GM20431 (cell line): ENCODE results near the gene FAM118A.
"Not testable (repeated sequence)": the region's sequence is repeated elsewhere in the genome, so short reads cannot be mapped to it uniquely, and the experiment has no call there.

Experiments used
- in situ Hi-C: fragments of 300-500 bp; cut with MseI, MboI; formaldehyde crosslinking; loops from one replicate; pipeline ENCODE4 v1.15.0; 2020; ENCODE audit warnings: low sequenced_read_pairs; ENCODE audit not compliant: unreplicated experiment

FAM118A gene

DNA sequence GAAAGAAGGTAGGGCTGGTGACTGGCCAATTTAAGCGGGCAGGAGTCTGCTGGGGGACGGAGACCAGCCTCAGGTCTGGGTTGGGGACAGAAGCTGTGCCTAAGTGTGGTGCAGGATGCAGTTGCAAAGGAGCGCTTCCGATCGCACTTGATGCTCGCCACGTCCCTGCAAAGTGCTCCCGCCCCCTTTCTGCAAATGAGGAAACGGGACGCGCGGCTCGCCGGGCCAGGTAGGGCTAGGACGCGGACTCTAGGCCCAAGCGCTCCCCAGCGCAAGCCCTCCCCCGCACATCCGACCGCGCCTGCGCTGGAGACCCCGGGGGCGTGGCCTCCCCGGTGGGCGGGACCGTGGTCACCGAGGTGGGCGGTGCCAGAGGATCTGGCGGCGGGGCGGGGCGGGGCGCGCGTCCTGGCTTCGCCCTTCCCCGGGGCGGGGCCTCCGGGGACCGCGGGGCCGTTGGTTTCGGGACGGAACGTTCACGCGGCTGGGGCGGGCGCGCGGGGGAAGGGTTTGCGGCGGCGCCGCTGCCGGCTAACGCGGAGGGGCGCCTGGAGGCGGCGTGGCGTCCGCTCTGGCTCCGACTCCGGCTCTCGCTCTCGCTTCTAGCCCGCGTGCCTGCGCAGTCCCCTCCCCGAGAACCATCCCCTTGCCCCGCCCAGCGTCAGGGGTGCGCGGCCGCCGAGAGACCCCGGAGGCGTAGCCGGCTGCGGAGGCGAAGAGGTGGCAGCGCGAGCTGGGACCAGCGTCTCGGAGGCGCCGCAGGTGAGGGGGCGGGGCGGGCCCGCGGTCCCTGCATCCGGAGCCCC lies at the start of gene FAM118A:
Gene FAM118A, plus strand, starts transcription at position 513 of the 806 bp plus-strand sequence. CDS start 12,446 bp downstream, outside the sequence.
- in situ Hi-C loops, result no loop called here

DNA sequence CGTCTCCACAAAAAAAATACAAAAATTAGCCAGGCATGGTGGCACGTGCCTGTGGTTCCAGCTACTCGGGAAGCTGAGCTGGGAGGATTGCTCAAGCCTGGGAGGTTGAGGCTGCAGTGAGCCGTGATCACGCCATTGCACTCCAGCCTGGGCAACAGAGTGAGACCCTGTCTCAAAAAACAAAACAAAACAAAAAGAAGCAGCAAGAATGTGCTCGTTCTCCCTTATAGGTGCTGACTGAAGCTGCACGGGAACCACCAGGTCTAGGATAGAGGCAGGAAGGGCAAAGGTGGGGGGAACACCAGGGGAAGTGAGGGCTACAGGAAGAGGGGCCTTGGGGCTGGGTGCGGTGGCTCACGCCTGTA lies 49.4 kb upstream of the FAM118A start:
- in situ Hi-C loops, result not testable (repeated sequence)

DNA sequence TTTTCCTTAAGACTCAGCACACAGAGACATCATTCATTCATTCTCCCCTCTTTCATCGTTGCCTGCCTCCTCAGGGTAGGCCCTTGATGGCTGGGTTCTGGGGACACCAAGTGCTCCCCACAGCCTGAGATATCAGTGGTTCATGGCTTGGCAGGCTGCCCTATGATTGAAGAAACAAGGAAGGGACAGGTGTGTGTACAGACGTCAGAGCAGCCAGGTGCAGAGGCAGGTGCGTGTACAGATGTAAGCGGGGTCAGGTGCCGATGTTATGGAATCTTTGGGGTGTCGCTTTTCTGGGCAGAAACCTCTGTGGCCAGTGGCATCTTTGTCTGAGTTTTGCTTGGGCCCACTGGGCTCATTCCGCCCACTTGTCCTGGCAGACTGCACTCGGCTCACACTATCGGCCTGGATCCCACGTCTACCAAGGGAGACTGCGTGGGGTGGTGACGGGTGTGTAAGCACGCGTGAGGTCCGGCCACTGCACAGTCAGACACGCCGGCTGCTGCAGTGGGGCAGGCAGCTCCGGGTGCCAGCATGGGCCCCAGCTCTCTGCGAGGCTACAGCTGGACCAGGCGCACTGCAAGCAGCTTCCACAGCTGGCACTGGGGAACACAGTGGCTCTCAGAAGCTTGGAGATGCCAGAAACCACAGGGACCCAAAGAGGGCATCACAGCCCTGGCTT lies 48.2 kb upstream of the FAM118A start:
- in situ Hi-C loops, result no loop called here

DNA sequence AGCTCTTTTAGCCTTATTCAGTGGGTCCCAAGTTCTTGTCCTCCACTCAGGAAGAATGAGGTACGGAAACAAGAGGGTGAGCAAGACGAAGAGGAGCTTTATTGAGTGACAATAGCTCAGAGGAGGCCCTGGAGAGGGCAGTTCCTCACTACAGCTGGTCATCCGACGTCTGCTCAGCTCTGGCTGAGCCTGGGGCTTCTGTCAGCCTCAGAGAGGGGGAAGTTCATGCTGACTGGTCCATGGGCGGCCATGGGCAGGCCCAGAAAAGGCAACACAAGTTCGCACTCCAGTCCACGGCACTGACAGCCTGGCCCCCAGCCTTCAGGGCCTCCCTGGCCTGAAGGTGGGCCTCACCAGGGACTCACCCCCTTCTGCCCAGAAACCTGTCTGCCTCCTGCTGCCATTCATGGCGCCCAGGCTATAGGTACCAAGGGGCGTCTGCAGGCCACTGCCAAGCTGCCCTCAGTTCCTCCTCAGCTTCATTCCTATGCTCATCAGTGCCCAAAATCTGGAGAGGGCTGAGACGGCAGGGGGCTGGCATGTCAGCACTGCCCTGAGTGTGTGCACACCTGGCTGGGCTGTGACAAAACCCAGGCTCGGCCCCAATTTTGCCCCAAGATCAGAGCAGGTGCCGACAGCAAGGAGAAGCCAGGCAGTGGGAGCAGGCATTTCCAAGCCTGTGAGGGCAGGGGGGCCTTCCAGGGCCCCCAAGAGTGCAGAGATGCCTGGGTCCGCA lies 47.4 kb upstream of the FAM118A start:
- in situ Hi-C loops, result no loop called here

DNA sequence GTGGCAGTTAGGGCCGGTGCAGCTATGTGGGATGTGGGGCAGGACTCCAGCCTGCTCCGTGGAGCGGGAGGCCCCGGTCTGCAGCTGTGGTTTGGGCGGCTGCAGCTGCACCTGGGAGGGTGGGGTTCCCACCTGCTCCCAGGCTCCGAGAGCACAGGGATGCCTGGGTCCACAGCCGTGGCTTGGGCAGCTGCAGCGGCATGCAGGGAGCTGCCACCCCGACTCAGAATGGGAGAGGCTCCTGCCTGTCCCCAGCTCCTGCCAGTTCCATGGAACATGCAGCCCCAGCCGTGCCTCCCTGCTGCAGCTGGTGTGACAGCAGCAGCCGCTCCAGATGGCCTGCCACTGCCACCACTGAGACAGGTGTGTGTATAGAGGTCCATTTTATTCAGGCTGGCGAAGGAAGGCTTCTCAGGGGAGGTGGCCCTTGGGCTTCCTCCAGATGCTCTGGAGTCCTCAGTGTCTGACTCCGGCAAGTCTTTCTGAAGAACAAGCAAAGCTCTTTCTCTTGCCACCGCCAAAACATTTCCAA lies 46.7 kb upstream of the FAM118A start:
- in situ Hi-C loops, result no loop called here

DNA sequence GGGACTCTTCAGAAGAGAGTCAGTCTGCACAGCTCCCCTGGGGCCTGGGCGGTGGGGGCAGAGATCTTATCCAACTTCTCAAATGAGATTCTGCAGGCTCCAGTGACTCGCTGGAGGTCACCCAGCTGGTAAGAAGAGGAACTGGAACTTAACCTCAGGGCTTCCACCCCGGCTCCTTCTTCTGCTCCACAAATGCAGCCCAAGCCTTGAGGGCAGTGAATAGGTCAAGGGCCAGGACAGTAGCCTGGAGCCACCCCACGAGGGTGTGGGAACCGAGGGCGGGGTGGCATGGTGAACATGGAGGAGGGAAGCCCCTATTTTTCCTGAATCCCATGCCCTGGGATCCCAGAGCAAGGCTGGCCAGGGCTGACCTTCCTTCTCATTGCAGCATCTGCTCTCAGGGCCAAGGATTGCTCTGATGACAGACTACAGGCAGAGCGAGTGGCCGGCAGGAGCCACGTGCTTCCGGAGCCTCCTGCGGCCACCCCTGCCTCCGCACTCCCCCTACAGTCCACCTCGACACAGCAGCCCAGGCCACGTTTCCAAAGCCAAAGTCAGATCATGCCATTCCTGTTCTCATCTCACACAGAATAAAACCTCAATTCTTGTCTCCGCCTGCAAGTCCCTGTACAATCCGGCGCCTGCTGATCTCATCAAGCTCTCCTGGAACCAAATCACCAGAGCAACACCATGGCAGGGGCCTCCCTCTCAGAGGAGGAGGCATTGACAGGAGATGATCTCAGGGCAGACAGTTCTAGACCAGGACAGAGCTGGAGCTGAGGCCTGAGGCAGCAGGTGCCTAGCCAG lies 46.1 kb upstream of the FAM118A start:
- in situ Hi-C loops, result no loop called here

DNA sequence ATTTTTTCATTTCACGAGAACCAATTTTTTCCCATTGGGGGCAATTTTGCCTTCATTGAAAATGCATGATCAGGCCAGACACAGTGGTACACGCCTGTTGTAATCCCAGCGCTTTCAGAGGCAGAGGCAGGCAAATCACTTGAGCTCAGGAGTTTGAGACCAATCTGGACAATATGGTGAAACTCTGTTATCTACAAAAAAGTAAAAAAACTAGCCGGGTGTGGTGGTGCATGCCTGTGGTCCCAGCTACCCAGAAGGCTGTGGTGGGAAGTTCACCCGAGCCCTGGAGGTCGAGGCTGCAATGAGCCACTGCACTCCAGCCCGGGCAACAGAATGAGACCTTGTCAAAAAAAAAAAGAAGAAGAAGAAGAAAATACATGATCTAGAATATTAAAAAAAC lies 44.2 kb upstream of the FAM118A start:
- in situ Hi-C loops, result no loop called here

DNA sequence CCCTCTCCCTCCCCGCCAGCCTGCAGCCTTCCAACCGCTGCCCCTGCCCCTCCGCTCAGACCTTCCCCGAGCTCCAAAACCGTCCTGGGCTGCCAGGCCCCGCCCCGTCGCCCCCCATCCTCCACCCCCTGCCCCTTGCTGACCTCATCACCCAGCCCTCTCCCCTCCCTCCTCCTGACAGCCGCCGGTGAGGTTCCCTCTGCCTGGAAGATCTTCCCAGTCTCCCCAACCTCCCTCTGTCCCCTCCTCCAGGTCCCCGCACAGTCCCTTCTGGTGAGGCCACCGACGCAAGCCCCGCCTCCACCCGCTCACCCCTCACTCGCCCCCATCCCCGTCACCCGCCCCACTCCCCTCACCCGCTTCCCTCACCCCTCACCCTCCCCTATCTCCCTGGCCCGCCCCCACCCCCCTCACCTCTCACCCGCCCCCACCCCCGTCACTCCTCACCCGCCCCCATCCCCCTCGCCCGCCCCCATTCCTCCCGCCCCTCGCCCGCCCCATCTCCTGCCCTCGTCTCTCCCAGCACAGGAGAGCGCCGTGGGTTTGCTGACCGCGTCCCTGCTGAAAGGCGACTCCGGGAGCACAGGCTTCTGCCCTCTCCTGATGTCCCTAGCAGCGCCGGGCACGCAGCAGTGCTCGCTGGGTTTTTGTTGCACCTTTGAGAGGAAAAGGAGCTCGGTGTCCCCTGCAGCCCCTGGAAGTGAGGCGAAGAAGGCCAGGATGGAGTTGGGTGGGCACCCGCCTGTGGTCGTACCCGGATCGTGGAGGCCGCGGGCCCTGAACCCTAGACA lies 41.4 kb upstream of the FAM118A start:
- in situ Hi-C loops, result no loop called here

DNA sequence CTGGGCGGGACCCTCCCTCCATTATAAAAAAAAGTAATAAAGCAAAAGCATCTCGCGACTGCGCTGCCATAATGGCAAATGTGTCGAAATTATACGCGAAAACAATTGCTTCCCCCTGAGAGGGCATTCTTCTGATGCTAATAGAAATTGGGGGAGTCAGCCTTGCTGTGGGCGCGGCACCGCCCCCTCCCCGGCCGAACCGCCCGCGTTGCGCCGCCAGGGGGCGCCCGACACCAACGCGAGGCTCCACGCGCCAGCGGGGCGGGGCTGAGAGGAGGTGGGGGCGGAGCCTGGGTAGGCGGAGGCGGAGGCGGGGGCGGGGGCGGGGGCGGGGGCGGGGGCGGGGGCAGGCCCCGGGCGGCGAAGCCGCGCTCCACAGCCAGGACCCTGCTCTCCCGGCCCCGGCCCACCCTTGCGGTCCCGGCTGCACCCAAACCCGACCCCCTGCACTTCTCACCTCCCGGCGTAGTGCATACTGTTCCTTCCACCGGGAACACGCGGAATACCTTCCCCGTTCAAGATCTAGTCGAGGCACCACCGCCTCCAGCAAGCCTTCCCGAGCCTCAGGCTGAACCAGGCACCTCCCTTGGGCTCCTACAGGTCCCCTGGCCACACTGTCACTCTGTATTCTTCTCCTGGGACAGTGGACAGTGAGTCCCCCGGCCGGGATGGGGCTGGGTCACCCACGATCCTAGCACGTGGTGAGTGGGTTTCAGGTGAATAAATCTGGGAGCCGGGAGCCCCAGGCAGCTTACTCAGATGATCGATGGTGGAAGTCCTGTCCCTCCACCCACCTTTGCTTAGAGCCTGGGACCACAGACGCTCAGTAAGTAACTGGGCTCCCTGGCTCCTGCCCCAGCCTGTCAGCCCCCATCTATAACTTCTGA lies 40.5 kb upstream of the FAM118A start:
- in situ Hi-C loops, result no loop called here

DNA sequence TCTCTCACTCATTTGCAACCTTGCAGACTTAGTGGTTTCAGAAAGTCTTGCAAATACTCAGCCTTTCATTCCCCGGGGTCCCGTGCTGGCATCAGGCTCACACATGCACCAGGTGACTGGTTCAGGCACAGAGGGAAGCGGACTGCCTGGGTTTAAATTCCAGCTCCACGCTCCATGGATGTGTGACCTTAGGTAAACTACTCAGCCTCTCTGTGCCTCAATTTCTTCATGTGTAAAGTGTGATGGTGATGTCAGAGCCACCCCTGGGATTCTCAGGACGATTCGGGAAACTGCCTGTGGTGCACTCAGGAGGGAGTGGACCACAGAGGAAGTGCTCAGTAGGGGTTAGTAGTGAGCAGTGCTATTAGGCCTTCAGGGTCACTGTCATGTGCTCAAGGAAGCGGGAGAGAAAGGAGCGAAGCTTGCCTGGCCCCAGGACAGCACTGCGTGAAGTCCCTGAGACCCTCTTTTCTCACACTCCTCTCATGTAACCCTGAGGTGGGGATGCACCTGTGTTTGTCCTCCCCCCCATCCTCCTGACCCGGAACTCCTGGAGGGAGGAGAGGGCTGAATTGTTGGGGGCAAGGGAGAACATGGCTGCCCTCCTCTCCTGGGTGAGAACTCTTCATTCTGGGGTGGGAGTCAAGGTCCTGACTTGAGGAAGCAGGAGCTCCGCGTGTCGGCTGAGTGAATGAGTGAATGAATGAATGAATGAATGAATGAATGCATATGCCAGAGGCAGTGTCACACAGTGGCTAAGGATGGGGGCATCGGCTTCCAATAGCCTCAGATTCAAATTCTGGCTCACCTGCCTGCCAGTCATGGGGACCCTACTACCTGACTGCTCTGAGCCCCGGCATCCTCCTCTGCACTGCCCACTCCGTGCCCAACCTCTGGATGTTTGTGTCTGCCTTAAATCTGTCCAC lies 39.4 kb upstream of the FAM118A start:
- in situ Hi-C loops, result loop anchor here (10.0 kb wide), 2 partner anchors 154 to 294 kb away; no protein-coding TSS in a partner anchor

DNA sequence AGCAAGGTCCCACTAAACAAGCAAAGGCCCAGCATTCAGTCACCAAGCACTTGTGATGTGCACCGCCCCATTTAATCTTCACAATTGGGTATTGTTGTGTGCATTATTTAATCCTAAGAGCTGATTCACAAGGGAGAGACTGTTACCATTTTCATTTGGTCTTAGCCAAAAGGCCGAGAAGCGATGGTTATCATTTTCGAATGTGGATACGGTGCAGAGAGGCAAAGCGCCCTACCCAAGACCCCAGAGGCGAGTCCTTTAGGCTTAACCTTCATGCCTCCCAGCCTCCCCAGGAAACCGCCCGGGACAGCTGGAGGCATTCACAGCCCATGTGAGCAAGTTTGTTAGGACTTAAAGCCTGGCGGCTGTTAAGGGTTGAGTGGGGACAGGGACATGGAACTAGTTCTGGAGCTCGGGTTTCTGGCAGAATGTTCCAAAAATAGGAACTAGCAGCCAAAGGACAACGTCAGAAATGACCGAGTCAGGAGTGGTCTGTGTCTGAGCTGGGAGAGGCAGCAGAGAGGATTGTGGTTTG lies 38.0 kb upstream of the FAM118A start:
- in situ Hi-C loops, result loop anchor here (10.0 kb wide), 2 partner anchors 153 to 293 kb away; no protein-coding TSS in a partner anchor

DNA sequence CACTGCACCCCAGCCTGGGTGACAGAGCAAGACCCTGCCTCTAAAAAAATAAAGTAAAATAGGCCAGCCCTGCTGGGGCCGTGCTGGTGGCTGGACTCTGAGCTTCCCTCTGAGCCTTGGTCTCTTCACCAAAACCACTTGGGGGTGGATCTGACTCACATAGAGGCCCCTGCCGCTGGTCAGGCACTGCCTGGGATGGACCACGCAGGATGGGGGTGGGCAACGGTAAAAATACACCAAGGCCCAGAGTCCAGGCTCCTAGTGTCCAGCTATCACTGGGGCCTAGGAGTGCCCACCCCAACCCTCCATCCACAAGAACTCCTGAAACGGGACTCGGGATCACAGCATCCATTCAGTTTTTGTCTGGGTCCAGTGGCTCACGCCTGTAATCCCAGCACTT lies 37.2 kb upstream of the FAM118A start:
- in situ Hi-C loops, result loop anchor here (10.0 kb wide), 2 partner anchors 152 to 292 kb away; no protein-coding TSS in a partner anchor

DNA sequence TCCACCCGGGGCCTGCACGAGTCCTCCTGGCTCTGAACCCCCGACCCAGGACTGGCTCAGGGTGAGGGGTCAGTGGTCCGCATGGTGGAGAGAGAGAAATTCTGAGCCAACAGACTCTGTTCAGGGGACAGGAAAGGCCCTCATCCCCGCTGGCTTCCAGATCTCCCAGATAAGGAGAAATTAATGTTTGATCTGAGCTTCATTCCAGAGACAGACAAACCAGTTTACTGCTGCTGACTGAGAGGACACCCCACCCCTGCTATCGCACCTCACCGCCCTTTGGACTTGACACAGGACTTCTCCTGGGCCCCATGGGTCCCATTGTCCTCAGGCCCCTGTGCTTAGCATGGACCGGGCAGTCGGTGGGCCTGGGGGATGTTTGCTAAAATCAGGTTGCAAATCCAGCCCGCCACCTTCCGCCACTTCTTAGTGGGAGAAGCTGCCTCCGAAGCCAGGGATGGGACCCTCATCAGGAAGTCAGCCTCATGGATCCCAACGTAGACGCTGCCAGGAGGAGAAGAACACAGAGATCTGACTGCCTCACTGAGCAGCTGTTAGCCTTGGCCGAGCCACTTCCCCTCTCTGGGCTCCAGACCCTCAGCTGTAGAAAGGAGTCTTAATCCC lies 36.2 kb upstream of the FAM118A start:
- in situ Hi-C loops, result loop anchor here (10.0 kb wide), 2 partner anchors 151 to 291 kb away; no protein-coding TSS in a partner anchor

DNA sequence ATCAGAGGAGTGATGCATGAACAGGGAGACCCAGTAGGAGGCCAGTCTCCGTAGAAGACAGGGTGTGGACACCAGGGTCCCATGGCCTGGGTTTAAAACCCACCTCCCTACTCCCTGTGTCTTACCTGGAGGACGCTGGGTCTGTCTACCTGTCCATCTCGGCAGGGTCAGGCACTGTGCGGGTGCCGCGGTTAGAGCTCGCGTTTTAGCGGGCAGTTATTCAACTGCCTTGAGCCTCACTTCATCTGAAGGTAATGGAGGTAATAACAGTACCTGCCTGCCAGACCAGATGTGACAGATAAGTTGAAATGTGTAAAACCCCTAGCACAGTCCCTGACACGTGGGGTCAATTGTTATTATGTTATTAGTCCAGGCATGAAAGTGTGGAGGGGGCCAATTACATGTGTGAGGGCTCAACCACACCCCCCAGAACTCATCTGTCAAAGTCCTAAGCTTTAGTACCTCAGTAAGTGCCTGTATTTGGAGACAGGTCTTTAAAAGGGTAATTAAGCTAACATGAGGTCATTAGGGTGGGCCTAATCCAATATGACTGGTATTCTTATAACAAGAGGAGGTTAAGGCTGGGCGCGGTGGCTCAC lies 33.1 kb upstream of the FAM118A start:
- in situ Hi-C loops, result loop anchor here (10.0 kb wide), 2 partner anchors 148 to 288 kb away; no protein-coding TSS in a partner anchor

DNA sequence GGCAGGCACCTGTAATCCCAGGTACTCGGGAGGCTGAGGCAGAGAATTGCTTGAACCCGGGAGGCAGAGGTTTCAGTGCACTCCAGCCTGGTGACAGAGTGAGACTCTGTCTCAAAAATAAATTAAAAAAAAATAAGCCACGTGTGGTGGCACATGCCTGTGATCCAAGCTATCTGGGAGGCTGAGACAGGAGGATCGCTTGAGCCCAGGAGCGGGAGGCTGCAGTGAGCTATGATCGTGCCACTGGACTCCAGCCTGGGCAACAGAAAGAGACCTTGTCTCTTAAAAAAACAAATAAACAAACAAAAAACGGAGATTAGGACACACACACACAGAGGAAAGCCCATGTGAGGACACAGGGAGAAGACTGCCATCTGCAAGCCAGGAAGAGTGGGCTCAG lies 32.0 kb upstream of the FAM118A start:
- in situ Hi-C loops, result loop anchor here (10.0 kb wide), 2 partner anchors 147 to 287 kb away; no protein-coding TSS in a partner anchor
